ENCODE results near the gene DYNLT3.
A peak's percentile ranks its signal among the peaks of the same experiment; 100 is the strongest.

DYNLT3 gene

GRCh38 chrX:37846934-37847732, at the start of gene DYNLT3:
Gene DYNLT3 (minus strand): TSS chrX:37847571. CDS start chrX:37847510, 61 bp downstream.
- peak; percentile 2 to 12 for DNase-seq

GRCh38 chrX:37896511-37896890, 49.1 kb upstream of the DYNLT3 start:
- DNase-seq, result no peak

GRCh38 chrX:37895795-37896510, 48.6 kb upstream of the DYNLT3 start:
- DNase-seq, result no peak

GRCh38 chrX:37894725-37895124, 47.4 kb upstream of the DYNLT3 start:
- no peak for DNase-seq

GRCh38 chrX:37888010-37888409, 40.6 kb upstream of the DYNLT3 start:
- no peak for DNase-seq

- no peak for DNase-seq
These were observed 40.0 kb upstream of the DYNLT3 start for GRCh38 chrX:37887347-37887746.

- DNase-seq, result no peak
These were observed 35.8 kb upstream of the DYNLT3 start for GRCh38 chrX:37883196-37883595.

- no peak for DNase-seq
These were observed 32.3 kb upstream of the DYNLT3 start for GRCh38 chrX:37879692-37880091.

GRCh38 chrX:37876716-37877115, 29.3 kb upstream of the DYNLT3 start:
- DNase-seq, result no peak

- no peak for DNase-seq
These were observed 28.3 kb upstream of the DYNLT3 start for GRCh38 chrX:37875675-37876074.

- no peak for DNase-seq
These were observed 25.8 kb upstream of the DYNLT3 start for GRCh38 chrX:37873220-37873619.

- DNase-seq, result no peak
These were observed 24.9 kb upstream of the DYNLT3 start for GRCh38 chrX:37872303-37872655.

GRCh38 chrX:37871626-37872302, 24.4 kb upstream of the DYNLT3 start:
- DNase-seq, result no peak

- no peak for DNase-seq
These were observed 20.3 kb upstream of the DYNLT3 start for GRCh38 chrX:37867536-37868153.

- DNase-seq, result no peak
These were observed 16.4 kb upstream of the DYNLT3 start for GRCh38 chrX:37863728-37864127.

GRCh38 chrX:37862851-37863250, 15.5 kb upstream of the DYNLT3 start:
- no peak for DNase-seq

- DNase-seq, result no peak
These were observed 13.3 kb upstream of the DYNLT3 start for GRCh38 chrX:37860721-37861120.

- DNase-seq, result no peak
These were observed 7.4 kb upstream of the DYNLT3 start for GRCh38 chrX:37854748-37855147.

- DNase-seq, result no peak
These were observed 6.8 kb upstream of the DYNLT3 start for GRCh38 chrX:37854148-37854547.

GRCh38 chrX:37847733-37848197, 394 bp upstream of the DYNLT3 start:
- DNase-seq, result peak in 1 of 2 experiments; percentile 2

GRCh38 chrX:37846558-37846933, 825 bp downstream of the DYNLT3 start:
- DNase-seq, result no peak

- no peak for DNase-seq
These were observed 1.2 kb downstream of the DYNLT3 start for GRCh38 chrX:37846141-37846540.

GRCh38 chrX:37844622-37845021, 2.7 kb downstream of the DYNLT3 start:
- no peak for DNase-seq
